ENCODE data around the gene CARMIL1.

CARMIL1 gene

DNA sequence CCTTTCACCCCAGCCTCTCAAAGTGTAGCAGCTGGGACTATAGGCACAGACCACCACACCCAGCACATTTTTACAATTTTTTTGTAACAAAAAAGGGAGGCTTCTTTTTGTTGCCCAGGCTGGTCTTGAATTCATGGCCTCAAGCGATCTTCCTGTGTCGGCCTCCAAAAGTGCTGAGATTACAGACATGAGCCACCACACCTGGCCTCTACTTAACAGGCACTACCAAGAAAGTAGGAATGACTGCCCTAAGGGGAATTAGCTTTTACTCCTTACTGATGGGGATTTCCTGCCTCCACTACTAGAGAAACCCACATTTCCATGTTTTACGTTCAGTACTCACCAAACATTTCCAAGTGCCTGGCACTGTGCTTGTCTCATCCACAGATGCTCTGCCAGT, 109.6 kb downstream of the CARMIL1 start:
- H3K4me3 ChIP-seq (ENCODE audit: low read length): no peak overlapping the region
- DNase-seq (ENCODE audit: low read depth, low spot score): no peak

DNA sequence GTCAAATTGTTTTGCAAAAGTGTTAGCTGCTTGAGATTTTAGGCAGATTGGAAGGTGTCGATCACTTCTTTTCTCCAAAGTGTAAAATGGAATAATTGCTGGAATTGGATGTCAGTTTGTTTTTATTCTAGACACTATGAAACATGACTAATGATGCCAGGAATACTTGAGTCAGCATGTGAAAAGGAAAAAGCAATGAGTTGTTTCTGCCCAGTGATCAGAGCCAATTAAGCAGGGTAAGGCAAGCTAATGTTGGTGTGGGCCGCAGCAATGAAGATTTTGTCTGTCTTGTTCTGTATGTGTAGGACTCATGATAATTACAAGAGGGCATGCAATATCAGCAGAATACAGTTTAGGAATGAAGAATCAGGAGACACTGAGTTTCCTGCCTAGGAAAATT, 110.3 kb downstream of the CARMIL1 start:
- no peak for DNase-seq (ENCODE audit: low read depth, low spot score)
- no peak overlapping the region for H3K4me3 ChIP-seq (ENCODE audit: low read length)

DNA sequence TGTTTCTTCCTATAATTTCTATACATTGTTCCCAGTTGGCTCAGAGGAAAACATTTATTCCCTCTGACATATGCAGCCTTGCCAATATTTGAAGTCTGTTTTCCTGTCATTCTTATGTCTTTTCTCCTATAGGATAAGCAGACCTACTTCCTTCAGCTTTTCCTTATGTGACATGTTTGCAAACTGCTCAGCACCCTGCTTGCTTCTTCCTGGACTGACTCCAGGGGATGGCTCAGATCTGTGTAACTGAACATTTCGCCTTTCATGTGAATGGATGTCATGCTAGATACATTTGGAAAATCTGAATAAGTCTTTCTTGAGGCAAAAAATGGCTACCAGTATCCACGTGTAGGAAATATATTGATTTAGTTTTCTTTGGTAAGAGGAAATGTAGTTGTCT, 113.2 kb downstream of the CARMIL1 start:
- DNase-seq (ENCODE audit: low read depth, low spot score): no peak
- H3K4me3 ChIP-seq (ENCODE audit: low read length): no peak overlapping the region

DNA sequence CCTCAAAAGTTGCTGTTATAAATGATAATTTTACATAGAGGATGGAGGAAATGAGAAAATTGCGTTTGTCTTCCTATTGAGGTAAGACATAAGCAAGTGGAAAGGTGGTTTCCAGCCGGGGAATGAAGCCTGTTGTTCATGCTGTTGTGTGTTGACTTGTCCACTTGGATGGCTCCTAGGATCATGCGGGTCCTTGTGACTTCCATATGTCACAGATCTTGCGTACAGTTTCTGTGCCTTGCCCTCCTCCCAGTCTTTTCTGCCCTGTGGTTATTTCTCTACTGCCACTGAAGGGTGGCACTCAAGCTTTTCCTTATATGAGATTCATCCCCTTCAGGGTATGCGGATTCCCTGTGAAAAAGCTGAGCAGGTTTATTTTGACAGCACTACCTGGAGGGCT, 116.6 kb downstream of the CARMIL1 start:
- DNase-seq (ENCODE audit: low read depth, low spot score): no peak
- no peak overlapping the region for H3K4me3 ChIP-seq (ENCODE audit: low read length)

DNA sequence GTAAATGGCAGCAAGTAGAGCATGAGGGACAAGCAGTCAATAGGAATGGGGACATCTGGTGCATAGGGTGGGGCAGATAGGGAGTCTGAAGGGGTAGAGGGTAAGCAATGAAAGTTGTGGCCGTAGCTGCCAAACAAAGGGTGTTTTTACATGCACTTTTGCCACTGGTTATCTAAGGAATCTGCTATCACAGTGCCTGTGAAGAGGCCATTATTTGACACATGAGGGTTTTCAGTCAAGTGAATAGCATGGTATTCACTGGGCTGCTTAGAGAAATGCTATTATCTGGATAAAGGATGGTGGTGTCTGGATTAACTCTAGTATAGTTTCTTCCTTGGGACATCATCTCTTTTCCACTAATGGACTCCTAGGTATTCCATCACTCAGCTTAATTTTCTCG, 118.2 kb downstream of the CARMIL1 start:
- no peak overlapping the region for H3K4me3 ChIP-seq (ENCODE audit: low read length)
- DNase-seq (ENCODE audit: low read depth, low spot score): no peak

DNA sequence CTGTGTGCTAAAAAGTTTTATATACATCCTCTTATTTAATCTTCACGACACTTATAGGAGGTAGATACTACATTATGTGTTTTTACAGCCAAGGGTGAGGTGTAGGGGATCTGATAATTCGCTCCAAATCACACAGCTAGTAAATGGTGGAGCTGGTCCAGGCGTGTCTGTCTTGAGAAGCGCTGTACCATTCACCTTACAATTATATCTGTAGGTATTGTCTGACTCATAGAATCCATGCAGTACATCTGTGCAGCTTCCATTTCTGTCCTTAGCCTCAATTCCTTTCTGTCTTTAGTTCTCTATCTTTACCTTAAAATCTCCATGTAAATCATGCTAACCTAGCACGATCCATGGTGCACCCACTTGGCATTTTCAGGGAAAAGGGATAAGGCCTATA, 120.7 kb downstream of the CARMIL1 start:
- no peak overlapping the region for H3K4me3 ChIP-seq (ENCODE audit: low read length)
- DNase-seq (ENCODE audit: low read depth, low spot score): no peak

DNA sequence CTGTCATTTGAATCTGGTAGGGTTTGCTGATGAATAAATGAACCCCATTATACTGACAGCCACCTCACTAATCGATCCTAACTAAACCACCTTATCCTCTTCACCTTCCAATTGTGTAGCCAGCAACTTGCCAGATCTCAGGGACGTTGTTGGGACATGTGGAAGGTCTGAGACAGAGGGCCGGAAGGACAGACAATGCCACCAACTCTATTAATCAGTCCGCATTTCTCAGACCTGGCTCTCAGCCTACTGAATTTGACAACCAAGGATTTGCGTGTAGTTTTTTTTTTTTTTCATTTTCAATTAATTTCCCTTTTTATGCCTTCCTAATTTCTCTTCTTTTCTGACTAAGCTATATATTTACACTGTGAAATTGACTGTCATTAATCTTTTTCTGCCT, 122.5 kb downstream of the CARMIL1 start:
- no peak for DNase-seq (ENCODE audit: low read depth, low spot score)
- H3K4me3 ChIP-seq (ENCODE audit: low read length): no peak overlapping the region

DNA sequence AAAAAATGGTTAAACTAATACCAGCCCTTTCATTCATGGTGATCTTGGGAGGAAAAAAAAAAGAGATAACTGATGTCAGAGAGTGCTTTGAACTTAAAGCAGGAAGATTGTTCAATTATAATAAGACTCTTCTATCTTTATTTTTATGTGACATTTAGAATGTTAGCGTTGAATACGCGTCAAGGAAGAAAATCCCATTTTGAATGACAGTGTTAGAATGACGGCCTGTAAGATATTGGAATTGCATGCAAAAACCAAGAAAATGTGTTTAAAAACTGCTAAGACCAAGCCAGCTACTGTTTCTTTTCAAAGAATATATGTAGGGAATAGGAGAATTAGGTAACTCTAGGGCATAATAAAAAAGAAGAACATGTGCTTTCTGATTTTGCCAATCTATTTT, 123.0 kb downstream of the CARMIL1 start:
- H3K4me3 ChIP-seq (ENCODE audit: low read length): no peak overlapping the region
- no peak for DNase-seq (ENCODE audit: low read depth, low spot score)

DNA sequence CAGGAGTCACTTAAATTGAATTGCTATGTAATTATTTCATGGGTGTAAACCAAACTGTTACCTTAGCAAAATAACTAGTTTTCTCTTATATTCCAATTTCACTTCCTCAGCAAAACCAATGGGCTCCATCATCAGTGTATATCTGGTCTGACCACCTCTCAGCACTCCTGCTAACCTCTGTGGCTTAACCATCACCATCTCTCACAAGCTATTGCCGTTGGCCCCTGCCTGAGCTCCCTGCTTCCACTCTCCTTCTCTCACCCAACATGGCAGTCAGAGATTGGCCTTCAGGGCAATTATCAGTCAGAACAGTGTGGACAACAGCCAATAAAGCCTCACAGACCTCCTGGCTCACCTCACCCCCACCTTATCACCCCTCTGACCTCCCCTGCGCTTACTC, 124.0 kb downstream of the CARMIL1 start:
- H3K4me3 ChIP-seq (ENCODE audit: low read length): no peak overlapping the region
- DNase-seq (ENCODE audit: low read depth, low spot score): no peak

DNA sequence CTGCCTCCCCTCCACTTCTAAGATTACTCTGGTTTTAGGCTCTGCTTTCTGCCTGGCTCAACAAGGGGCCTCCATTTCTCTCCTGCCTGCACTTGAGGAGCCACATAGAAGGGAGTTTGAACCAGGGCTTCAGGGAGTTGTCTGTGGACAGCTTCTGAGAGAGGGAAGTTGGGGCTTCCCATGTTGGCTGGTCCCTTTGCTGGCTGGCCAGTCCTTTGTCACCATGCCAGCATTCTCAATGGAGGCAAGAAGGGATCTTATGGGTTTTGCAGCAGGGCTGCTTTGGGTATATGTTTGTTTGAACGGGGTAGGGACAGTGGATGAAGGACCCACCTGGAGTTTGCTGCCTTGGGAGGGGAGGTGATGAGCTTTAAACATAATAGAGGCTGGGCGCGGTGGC, 124.9 kb downstream of the CARMIL1 start:
- no peak for DNase-seq (ENCODE audit: low read depth, low spot score)
- H3K4me3 ChIP-seq (ENCODE audit: low read length): no peak overlapping the region

DNA sequence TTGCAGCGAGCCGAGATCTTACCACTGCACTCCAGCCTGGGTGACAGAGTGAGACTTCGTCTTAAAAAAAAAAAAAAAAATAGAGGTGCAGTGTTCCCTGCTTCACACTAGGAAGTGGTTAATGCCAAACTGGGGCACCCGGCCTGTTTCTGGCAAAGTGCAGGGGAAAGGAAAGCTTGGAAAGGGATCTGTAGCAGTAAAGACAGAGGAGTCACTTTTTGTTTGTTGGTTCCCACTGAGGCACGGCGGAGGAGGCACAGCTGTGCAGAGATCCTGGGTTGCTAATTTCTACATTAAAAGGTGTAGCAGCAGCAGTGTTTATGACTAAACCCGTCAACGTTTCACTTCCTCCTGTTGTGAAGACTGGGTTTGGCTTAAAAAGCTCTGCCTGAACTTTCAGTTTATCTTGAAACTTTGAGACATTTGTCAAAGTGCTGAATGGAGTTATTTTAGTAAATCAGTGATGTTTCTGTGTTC, 125.6 kb downstream of the CARMIL1 start:
- H3K4me3 ChIP-seq (ENCODE audit: low read length): no peak overlapping the region
- DNase-seq (ENCODE audit: low read depth, low spot score): no peak

DNA sequence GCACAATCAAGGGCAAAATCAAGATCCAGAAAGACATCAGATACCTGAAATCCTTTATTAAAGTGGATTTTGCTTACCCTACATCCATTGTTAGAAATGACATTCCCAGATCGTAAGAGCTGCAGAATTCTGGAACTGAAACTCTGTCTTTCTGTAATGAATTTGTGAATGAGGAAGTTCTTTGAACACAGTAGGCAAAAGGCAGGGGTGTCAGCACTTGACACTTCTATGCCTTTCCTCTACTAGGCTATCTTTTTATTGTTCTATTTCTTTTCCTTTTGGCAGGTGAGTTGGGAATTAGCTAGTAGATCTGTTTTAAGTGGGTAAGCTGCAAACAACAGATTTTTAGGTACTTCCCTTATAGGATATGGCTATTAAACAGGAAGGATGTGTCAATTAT, 126.3 kb downstream of the CARMIL1 start:
- no peak overlapping the region for H3K4me3 ChIP-seq (ENCODE audit: low read length)
- DNase-seq (ENCODE audit: low read depth, low spot score): no peak

DNA sequence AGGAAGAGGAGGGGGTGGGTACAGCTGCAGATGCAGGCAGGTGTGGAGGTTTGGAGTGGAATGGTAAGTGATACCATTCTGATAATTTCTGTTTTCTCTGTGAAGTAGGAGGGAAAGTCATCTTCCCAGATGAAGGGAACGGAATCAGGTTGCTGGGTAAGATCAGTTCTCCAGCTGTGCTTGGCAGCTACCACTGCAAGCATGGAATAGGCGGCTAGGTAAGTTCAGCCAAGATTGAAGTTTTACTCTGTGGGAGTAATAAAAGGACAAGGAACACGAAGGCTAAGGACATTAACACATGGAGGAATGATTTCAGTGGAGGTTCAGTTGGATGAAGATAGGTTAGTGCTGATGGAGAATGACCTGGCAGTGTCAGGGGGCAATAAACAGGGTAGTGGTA, 128.3 kb downstream of the CARMIL1 start:
- no peak overlapping the region for H3K4me3 ChIP-seq (ENCODE audit: low read length)

DNA sequence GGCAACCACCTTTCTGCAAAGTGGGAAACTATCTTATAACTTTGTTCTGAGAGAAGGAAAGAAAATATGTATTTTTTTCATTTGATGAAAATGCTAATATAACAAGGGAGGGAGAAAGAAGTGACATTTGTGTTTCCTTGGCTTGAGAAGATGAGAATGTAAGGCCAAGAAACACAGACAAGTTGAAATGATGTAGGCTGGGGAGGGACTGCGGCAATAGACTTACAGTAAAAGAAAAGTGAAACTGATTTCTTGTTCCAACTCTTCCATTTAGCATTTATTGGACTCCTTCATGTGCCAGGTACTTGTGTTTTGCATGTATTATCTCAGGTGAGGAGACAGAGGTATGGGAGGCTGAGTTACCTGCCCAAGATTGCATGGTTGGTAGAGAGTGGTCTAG, 130.9 kb downstream of the CARMIL1 start:
- no peak overlapping the region for H3K4me3 ChIP-seq (ENCODE audit: low read length)
- no peak for DNase-seq (ENCODE audit: low read depth, low spot score)

More for the DNA sequence above, 128.3 kb downstream of the CARMIL1 start:
- DNase-seq (ENCODE audit: low read depth, low spot score): no peak

DNA sequence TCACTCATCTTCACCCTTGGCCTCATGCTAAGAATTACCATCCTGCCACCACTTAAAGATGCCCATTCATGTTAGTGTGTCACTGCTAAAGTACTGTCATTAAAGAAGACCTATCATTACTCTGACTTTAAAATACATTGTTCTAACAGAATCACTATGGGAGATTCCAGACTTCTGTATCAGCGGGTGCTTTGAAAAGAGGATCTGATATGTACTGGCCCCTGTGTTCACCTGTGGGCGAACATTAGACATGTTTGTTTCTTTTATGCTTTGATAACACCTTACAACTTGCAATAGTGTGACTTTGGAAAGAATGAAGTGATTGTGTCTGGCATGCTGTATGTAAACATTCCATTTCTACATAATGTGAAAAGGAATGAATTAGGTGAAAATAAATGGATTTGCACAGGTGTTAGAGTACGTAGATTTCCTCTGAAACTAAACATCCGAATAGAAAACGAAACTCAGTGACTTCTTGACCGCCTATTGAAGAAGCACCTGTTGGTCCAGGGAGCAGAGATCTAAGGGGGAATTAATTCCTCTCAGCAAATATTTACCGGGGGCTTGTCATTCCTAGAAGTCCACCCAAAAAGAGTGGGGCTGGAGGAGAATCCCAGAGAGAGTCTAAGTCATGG, 132.3 kb downstream of the CARMIL1 start:
- no peak overlapping the region for H3K4me3 ChIP-seq (ENCODE audit: low read length)
- no peak for DNase-seq (ENCODE audit: low read depth, low spot score)

DNA sequence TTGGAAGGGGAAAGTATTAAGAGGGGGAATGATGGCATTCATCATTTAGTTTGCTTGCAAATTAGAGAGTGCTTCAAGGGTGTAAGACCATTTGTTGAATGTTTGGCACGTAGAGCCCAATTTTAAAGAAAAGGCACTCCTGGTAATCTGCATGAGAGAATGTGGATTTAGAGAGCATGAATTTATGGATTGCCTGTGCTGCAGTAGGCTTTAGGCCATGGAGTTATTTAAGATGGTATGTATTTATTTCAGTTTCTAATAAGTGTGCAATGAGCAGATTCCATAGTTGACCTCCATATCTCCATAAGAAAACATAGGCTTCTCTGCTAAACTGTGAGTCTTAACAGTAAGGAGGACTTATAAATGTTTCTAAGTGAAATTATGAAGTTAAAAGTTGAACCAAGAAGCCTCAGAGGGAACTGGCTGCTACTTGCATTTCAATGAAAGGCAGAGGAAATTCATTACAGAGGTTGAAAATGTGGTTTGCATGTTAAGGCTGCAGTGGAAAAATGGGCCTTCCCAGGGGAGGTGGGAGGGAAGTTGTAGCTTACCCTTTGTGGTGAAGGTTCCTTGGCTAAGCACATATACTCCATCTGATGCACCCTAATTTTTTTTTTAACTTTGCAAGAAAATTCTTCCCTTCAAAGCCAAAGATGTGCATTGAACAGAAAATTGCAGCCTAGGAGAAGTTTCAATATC, 134.2 kb downstream of the CARMIL1 start:
- no peak for DNase-seq (ENCODE audit: low read depth, low spot score)
- H3K4me3 ChIP-seq (ENCODE audit: low read length): no peak overlapping the region

DNA sequence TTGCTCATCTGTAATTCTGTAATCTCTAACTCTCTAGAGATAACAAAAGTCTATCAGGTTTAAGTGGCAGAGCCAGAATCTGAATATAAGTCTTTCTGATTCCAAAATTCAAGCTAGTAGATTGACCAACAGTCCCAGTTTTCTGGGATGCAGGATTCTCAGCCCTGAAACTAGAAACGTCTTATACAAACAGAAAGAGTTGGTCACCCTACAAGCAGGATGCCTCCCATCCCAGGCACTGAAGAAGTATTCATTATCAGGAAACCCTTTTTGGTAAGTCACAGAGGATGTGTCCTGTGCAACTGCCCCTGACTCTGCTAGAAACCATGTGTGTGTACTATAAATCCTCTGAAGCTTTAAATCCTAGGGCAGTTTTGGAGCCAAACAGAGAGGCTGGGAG, 135.0 kb downstream of the CARMIL1 start:
- H3K4me3 ChIP-seq (ENCODE audit: low read length): no peak overlapping the region
- DNase-seq (ENCODE audit: low read depth, low spot score): no peak

DNA sequence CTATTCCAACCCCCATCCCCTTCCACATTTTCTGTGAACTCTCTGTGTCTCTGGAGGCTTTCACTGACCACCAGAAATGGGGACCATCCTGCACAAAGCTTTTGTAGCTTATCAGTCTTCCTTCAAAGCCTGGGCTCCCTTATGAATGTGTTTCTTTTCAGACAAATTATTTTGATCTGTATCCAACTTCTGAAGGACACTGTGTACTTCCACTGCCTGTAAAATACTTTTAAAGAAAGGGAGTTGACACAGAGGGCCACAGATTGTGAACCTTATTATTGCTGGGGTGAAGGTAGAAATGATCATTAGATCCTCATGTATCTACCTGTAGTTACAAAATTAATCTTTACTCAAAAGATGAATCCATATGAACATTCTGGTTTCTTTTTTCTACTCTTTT, 135.6 kb downstream of the CARMIL1 start:
- no peak for DNase-seq (ENCODE audit: low read depth, low spot score)
- H3K4me3 ChIP-seq (ENCODE audit: low read length): no peak overlapping the region

DNA sequence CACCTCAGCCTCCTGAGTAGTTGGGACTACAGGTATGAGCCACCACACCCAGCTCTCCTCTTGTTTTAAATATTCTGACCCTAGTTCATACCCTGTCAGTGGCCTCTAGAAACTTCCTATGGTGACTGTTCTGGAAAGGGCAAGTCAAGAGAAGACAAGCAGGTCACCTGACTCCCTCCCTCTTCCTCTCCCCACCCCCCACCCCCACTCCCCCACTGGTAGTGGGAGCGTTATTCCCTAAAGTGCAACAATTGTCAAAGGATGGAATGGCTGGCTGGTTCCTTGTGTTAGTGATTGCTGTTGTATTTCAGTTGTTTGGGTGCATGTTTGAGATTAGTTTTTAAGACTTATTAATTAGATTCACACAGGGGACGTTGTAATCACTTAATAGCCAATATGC, 136.1 kb downstream of the CARMIL1 start:
- no peak overlapping the region for H3K4me3 ChIP-seq (ENCODE audit: low read length)
- no peak for DNase-seq (ENCODE audit: low read depth, low spot score)

DNA sequence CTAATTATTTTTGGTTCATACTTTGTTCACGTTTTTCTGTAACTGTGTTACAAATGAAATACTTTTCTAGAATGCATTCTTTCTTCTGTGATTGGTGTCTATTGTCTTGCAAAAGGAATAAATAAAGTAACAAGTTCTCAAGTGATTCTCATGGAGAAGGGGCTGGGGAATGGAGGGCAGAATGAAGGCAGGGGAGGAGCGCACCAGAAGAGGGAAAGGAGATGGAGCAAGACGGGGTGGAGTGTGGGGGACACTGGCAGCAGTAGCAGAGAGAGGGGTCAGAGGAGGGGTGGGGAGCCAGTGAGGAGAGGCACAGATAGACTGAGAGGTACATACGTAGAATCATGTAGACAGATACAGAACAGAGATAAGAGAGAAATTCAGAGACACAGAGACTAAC, 136.5 kb downstream of the CARMIL1 start:
- no peak for DNase-seq (ENCODE audit: low read depth, low spot score)
- H3K4me3 ChIP-seq (ENCODE audit: low read length): no peak overlapping the region

DNA sequence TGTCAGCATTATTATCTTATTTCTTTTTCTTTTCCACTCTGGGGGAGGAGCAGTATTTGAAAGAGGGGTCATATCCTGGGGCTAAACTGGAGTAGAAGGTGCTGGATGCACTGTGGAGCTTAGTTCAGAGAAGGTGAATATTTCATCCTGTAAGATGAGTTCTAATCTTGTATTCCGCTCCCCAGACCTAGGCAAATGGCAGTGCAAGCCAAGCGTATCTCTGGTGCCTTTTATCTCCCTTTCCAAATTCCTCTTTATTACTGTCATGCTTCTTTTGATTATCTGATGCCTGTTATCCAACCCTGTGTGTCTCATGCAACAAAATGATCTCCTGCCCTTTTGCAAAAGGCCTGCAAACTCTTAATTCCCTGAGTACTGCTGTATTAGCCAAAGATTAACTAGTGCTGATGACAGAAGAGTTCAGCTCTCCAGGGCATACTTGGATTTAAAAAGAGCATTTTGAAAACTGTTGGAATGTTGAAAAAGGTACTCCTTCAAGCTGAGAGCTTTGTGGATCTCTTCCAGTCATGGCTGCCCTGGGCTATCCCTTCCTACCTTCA, 138.0 kb downstream of the CARMIL1 start:
- DNase-seq (ENCODE audit: low read depth, low spot score): no peak
- H3K4me3 ChIP-seq (ENCODE audit: low read length): no peak overlapping the region
